ENCODE measurements around the gene PSMG3.

The PSMG3 gene

DNA sequence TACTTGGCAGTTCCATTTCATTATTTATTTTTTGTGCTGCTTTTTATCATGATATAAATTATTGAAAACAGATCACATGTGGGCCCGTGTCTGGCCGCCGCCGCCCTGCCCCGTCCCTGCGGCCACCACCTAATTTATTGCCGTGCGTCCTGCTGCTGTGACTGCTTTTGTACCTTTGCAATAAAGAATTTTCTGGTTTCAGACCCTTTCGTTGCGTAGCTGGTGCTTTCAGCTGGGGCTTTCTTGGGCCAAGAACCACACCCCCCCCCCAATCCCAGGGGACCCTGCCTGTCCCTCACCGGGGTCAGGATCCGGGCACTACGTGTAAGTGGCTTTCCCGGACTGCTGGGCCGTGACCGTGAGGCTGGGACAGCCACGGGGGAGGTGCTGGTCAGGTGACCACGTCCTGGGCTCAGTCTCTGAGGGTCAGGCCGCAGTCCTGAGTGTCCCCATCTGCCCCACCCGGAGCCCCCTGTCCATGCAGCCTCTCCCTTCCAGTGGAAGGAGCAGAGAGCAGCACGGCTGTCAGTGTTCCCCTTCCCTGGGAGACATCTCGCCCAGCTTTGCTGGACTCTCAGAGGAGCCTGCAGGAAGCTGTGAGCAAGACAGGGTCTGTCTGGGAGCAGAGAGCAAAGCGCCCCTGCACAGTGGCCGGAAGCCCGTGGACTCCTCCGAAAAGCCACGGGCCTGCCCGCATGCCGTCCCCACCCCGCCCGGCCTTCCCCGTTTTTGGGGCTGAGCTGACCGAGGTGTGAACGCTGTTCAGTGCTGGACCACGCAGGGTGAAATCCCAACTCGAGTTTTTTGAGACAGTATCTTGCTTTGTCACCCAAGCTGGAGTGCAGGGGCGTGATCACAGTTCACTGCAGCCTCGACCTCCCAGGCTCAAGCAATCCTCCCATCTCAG, 26.7 kb downstream of the PSMG3 start:
- no peak for DNase-seq

- DNase-seq: no peak
Measured at GRCh38 chr7:1542329-1542728, 27.5 kb downstream of the PSMG3 start.

- no peak for DNase-seq
Measured at GRCh38 chr7:1541431-1542162, 28.2 kb downstream of the PSMG3 start.

DNA sequence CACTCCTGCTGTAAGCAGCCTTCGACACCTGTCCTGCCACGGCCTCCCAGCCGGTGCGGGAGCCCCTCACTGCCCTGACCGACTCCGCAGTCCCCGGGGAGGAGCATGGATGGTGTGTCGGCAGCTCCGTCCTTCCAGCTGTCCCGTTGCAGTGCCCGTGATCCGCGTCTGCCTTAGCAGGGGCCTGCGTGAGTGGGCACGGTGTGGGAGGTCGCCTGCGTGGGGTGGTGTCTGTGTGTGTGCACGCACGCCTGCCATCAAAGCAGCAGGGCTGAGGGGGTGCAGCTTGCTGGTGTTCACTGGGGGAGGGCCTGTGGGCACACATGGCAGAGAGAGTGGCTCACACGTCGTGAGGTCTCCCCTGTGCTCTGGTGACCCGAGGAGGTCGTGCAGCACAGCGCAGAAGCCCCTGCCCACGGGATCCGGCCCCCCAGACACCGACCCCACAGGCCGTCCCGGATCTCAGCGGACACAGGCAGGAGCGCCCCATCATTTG, 29.0 kb downstream of the PSMG3 start:
- DNase-seq: no peak

DNA sequence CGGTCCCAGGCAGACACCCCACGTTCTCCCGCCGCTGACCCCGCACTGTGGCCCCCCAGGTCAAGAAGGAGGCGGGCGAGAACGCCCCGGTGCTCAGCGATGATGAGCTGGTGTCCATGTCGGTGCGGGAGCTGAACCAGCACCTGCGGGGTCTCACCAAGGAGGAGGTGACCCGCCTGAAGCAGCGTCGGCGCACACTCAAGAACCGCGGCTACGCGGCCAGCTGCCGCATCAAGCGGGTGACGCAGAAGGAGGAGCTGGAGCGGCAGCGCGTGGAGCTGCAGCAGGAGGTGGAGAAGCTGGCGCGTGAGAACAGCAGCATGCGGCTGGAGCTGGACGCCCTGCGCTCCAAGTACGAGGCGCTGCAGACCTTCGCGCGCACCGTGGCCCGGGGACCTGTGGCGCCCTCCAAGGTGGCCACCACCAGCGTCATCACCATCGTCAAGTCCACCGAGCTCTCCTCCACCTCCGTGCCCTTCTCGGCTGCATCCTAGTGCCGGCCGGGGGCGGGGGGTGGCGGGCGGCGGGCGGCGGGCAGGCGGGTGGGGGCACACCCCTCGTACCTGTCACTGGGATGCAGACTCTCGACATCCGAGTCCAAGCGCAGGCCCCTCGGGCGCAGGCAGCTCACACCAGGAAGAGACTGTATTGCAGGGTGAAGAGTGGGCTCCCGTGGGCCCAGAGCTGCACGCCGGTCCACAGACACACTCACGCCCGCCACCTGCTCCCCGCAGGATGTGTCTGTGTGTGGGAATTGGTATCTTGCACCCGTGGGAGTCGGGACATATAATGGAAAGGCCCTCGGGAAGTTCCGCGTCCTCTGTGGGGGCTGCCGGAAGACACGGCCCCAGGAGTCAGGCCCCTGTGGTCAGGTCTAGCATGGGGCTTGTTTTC, 29.7 kb downstream of the PSMG3 start:
- DNase-seq: no peak

- no peak for DNase-seq
Measured at GRCh38 chr7:1539181-1539881, 30.5 kb downstream of the PSMG3 start.

DNA sequence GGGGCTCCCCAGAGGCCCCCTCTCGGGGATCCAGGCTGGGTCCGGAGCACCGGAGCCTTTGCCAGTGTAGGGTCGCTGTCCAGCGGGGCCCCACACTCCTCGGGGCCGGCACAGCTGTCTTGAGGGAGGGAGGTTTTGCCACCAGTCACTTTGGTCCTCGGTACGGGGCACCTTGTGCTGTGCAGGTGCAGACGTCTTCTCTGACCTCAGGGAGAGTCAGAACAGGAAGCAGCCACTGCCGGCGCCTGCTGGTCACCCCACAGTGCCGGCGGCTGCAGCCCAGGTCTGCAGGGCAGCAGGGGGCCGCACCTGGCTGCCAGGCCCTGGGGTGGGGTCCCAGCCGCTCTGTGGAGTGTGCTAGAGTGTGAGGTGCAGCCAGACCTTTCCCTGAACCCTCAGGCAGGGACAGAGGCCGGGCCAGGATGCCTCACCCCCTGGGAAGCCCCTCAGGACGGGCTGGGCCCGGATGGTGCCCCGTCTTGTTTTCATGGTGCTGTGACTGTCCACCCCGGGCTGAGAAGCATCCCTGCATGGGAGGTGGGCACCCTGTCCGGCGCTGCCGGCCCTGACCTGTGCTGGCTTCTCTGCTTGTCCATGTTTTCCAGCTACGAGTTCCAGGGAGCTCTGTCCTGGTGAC, 31.2 kb downstream of the PSMG3 start:
- DNase-seq: no peak

- no peak for DNase-seq
Measured at GRCh38 chr7:1537535-1538412, 32.1 kb downstream of the PSMG3 start.

DNA sequence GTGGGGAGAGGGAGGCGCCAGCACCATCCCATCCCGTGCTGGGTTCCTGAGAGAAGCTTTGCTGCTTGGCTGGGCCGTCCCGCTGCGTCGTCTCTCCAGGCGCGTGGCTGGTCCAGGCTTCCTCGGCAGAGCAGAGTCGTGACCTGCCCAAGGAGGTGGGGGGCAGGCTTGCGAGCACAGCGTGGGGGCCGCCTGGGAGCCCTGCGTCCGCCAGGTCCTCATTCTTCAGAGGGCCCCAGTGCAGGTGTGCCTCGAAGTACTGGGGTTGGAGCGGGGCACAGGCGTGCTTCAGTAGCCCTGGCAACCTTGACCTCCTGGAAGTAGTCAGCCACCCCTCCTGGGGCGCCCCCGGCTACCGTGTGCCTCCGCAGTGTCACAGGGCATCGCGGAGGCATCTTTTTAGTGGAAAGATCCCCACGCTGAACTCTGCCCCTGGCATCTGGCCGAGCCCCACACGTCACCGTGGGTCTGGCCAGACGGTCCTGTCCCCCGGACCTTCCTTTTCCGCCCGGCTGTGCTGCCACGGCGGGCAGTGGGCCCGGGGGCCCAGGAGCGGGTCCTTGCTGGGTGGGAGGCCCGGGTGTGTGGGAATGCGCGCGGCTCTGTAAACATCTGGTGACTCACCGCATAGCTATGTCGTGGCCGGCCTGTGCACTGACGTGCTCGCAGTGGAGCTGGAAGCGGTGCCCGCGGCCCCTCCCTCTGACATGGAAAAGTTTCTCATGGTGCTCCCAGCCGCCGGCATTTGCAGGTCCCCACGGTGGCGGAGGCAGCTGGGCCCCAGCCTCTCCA, 32.9 kb downstream of the PSMG3 start:
- no peak for DNase-seq

- DNase-seq: no peak
Measured at GRCh38 chr7:1536455-1536742, 33.4 kb downstream of the PSMG3 start.

GRCh38 chr7:1535701-1536454, 34.0 kb downstream of the PSMG3 start:
- no peak for DNase-seq

- DNase-seq: no peak
Measured at GRCh38 chr7:1535100-1535458, 34.8 kb downstream of the PSMG3 start.

DNA sequence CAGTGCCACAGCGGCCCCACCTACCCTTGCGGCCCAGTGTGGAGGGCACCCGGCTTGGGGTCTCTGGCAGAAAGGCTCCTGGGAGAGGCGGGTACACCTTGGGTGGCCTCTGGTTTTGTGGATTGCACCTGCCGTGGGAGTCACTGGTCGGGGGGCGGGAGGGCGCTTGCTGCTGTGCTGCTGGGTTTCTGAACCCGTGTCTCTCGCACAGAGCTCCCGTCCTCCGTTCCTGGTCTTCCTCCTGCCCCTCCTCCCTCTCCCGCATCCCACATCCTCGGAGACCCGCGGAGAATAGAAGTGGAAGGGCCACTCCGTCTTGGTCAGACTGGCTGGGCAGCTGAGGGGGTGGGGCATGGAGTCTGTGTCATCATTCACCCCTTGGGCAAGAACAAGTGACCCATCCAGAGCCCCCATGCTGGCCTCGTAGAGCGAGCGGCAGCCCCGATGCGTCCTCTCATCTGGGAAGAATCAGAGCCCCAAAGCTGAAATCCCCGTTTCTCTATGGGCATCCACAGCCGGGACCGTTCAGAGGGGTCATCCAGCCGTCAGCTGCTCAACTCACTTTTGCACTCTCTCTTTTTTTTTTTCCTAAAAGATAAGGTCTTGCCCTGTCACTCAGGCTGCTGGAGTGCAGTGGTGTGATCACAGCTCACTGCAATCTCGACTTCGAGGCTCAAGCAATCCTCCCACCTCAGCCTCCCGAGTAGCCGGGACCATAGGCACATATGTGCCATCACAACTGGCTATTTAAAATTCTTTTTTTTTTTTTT, 35.3 kb downstream of the PSMG3 start:
- DNase-seq: no peak

DNA sequence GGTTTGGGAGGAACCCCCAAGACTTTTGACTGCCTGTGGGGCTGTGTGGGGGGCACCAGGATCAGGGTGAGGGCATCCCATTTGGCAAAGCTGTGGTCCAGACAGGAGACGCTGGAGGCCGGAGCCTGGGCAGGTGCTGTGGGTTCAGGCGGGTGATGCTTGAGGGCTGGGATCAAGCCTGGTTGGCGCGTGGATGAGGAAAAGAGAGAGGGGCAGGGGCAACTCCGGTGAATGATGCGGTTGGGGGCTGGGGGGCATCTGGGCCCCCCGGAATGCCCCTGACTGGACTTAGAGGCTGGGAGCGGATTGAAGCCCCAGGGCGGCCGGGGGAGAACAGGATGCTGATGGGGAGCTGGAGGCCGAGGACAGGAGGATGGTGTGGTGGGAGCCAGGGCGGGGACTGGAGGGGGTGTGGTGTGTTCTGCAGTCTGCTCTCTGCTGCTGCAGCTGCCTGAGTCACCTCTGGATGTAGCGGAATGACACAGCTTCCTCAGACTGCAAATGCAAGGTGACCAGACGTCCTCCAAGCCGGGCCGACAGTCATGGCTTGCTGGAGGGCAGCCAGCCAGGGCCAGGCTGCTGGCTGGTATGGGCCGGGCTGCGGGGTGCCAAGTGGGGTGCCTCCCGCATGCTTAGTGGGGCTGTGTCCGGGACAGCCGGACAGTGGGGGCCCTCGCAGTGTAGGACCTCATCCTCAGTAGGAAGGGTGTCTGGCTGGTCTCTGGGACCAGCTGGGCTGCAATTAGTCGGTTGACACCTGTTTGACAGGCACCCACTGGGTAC, 36.1 kb downstream of the PSMG3 start:
- DNase-seq: no peak

DNA sequence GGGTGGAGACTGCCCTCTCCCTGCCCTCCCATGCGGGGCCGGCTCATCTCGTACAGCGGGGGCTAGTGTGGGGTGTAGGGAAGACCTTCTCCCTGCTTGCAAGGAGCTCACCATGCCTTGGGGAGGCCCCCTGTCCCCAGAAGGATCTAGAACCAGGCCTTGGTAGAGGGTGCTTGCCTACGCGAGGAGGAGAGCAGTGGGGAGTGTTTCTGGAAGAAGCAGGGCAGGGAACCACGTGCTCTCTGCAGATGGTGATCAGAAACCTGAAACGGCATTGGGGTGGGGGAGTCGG, 36.6 kb downstream of the PSMG3 start:
- no peak for DNase-seq

GRCh38 chr7:1532456-1533254, 37.2 kb downstream of the PSMG3 start:
- DNase-seq: peak; percentile 70

GRCh38 chr7:1531979-1532455, 37.8 kb downstream of the PSMG3 start:
- peak; percentile 28 for DNase-seq

All from NCI-H2029 (cell line).